ENCODE results near the gene EFCAB6. TPM values are rescaled to one million over a fixed set of nuclear protein-coding genes. Genes with fewer than 3 reads are reported as not detected.

EFCAB6 gene
- total RNA-seq, 1 experiment from 2014 or later: 0.94 TPM

DNA sequence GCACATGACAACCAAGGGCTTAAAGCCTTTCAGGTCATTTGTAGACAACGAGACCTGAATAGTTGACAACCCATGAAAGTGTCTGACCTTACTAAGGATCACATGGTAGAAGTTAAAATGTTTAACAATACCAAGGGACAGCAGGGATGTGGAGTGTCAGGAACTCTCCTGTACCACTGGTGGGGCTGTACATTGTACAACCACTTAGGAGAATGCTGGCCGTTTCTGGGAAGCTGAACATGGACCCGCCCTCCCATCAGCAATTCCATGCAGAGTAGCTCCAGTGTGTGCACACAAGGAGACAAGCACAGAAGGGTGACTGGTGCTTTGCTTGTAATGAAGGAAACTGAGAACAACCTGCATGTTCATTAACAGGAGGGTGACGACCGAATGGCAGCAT is 237.4 kb downstream of the EFCAB6 start:
- CTCF ChIA-PET: interaction anchor here (1.5 kb wide), 1 partner anchor 222 kb away, joined by 4 read pairs; no protein-coding TSS in a partner anchor
- ATAC-seq (no peak), DNase-seq (ENCODE audit: low spot score) (no peak)
- POLR2A ChIA-PET: no interaction called here
- Mint-ChIP-seq H3K36me3 (no peaks in the 10 kb centered on the region), H3K9me3 (no peaks in the 10 kb centered on the region), H3K27ac (no peak overlapping the region), H3K27me3 (ENCODE audit: low read depth) (no peaks in the 10 kb centered on the region), H3K4me3 (no peak overlapping the region), H3K4me1 (peaks cover 27% of the 10 kb centered on the region)
- no peak for TF ChIP-seq RORB (CRISPR knock-in tag; IDR thresholded peaks at IDR 0.05)
- TF ChIP-seq, protein P1, sequence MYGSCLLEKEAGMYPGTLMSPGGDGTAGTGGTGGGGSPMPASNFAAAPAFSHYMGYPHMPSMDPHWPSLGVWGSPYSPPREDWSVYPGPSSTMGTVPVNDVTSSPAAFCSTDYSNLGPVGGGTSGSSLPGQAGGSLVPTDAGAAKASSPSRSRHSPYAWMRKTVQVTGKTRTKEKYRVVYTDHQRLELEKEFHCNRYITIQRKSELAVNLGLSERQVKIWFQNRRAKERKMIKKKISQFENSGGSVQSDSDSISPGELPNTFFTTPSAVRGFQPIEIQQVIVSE (CRISPR knock-in tag; IDR thresholded peaks at IDR 0.05; ENCODE audit: borderline replicate concordance): no peak
- no peak for TF ChIP-seq ZNF281 (CRISPR knock-in tag; IDR thresholded peaks at IDR 0.05)
- TF ChIP-seq HMGA2 (CRISPR knock-in tag; IDR thresholded peaks at IDR 0.05): no peak
- TF ChIP-seq, protein P2, sequence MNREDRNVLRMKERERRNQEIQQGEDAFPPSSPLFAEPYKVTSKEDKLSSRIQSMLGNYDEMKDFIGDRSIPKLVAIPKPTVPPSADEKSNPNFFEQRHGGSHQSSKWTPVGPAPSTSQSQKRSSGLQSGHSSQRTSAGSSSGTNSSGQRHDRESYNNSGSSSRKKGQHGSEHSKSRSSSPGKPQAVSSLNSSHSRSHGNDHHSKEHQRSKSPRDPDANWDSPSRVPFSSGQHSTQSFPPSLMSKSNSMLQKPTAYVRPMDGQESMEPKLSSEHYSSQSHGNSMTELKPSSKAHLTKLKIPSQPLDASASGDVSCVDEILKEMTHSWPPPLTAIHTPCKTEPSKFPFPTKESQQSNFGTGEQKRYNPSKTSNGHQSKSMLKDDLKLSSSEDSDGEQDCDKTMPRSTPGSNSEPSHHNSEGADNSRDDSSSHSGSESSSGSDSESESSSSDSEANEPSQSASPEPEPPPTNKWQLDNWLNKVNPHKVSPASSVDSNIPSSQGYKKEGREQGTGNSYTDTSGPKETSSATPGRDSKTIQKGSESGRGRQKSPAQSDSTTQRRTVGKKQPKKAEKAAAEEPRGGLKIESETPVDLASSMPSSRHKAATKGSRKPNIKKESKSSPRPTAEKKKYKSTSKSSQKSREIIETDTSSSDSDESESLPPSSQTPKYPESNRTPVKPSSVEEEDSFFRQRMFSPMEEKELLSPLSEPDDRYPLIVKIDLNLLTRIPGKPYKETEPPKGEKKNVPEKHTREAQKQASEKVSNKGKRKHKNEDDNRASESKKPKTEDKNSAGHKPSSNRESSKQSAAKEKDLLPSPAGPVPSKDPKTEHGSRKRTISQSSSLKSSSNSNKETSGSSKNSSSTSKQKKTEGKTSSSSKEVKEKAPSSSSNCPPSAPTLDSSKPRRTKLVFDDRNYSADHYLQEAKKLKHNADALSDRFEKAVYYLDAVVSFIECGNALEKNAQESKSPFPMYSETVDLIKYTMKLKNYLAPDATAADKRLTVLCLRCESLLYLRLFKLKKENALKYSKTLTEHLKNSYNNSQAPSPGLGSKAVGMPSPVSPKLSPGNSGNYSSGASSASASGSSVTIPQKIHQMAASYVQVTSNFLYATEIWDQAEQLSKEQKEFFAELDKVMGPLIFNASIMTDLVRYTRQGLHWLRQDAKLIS (CRISPR knock-in tag; IDR thresholded peaks at IDR 0.05; ENCODE audit: borderline replicate concordance): no peak
- no peak for TF ChIP-seq JAZF1 (CRISPR knock-in tag; IDR thresholded peaks at IDR 0.05)
- no peak for TF ChIP-seq EMX1 (CRISPR knock-in tag; IDR thresholded peaks at IDR 0.05)
- TF ChIP-seq SOX15 (CRISPR knock-in tag; IDR thresholded peaks at IDR 0.05): no peak
- TF ChIP-seq NR3C1 (CRISPR knock-in tag; conservative IDR thresholded peaks at IDR 0.05; ENCODE audit: low read depth): no peak
- TF ChIP-seq ATF2 (CRISPR knock-in tag; IDR thresholded peaks at IDR 0.05; ENCODE audit: borderline replicate concordance, low read depth): no peak
- no peak for TF ChIP-seq IRF1 (CRISPR knock-in tag; IDR thresholded peaks at IDR 0.05)
- no peak for TF ChIP-seq GRHL2 (CRISPR knock-in tag; IDR thresholded peaks at IDR 0.05; ENCODE audit: insufficient replicate concordance, severe bottlenecking)
- no peak for TF ChIP-seq TP53 (CRISPR knock-in tag; IDR thresholded peaks at IDR 0.05)
- TF ChIP-seq, protein P3, sequence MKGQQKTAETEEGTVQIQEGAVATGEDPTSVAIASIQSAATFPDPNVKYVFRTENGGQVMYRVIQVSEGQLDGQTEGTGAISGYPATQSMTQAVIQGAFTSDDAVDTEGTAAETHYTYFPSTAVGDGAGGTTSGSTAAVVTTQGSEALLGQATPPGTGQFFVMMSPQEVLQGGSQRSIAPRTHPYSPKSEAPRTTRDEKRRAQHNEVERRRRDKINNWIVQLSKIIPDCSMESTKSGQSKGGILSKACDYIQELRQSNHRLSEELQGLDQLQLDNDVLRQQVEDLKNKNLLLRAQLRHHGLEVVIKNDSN (CRISPR knock-in tag; IDR thresholded peaks at IDR 0.05): no peak
- TF ChIP-seq SMAD4 (CRISPR knock-in tag; IDR thresholded peaks at IDR 0.05): no peak

GRCh38 chr22:43572710-43573109 is 239.4 kb downstream of the EFCAB6 start:
- Mint-ChIP-seq H3K27me3 (ENCODE audit: low read depth) (no peaks in the 10 kb centered on the region), H3K4me3 (no peak overlapping the region), H3K36me3 (no peaks in the 10 kb centered on the region), H3K27ac (no peak overlapping the region), H3K4me1 (peaks cover 27% of the 10 kb centered on the region), H3K9me3 (no peaks in the 10 kb centered on the region)
- ChIA-PET POLR2A (no interaction called here), CTCF (no interaction called here)
- ATAC-seq: no peak
- no peak for DNase-seq (ENCODE audit: low spot score)
- no peak for TF ChIP-seq TCF7 (CRISPR knock-in tag; IDR thresholded peaks at IDR 0.05; ENCODE audit: low read depth)
- no peak for TF ChIP-seq ZNF121 (CRISPR knock-in tag; IDR thresholded peaks at IDR 0.05)
- TF ChIP-seq, protein P4, sequence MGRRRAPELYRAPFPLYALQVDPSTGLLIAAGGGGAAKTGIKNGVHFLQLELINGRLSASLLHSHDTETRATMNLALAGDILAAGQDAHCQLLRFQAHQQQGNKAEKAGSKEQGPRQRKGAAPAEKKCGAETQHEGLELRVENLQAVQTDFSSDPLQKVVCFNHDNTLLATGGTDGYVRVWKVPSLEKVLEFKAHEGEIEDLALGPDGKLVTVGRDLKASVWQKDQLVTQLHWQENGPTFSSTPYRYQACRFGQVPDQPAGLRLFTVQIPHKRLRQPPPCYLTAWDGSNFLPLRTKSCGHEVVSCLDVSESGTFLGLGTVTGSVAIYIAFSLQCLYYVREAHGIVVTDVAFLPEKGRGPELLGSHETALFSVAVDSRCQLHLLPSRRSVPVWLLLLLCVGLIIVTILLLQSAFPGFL (CRISPR knock-in tag; IDR thresholded peaks at IDR 0.05; ENCODE audit: borderline replicate concordance): no peak
- no peak for TF ChIP-seq ATF1 (CRISPR knock-in tag; IDR thresholded peaks at IDR 0.05)
- no peak for TF ChIP-seq ZNF532 (CRISPR knock-in tag; IDR thresholded peaks at IDR 0.05; ENCODE audit: borderline replicate concordance)
